Motor neuron (in vitro differentiated cells): ENCODE data around the gene TCAP. TPM values are rescaled to one million over a fixed set of nuclear protein-coding genes. Genes with fewer than 3 reads are reported as not detected.

ENCODE experiments used
- ATAC-seq, 8 experiments: fragments of 200-7000 bp; cut with Tn5 transposase; replicated peaks in 6 of 8; 2 replicates each; pipeline ENCODE4 v1.8.0; 2021; ENCODE audit warnings: mild to moderate bottlenecking in 8 of 8, moderate library complexity in 8 of 8
- H3K27ac ChIP-seq, 2 donors: fragments of 250-450 bp; sonication (Bioruptor Pico); 2 replicates each; pipeline ENCODE4 v1.9.0; 2021; ENCODE audit warnings: antibody characterized with exemption in 2 of 2, mild to moderate bottlenecking in 2 of 2, moderate library complexity in 1 of 2
- H3K4me1 ChIP-seq, 2 donors: fragments of 250-450 bp; sonication (Bioruptor Pico); replicated peaks in 1 of 2; 2 replicates each; pipeline ENCODE4 v1.6.1; 2021; ENCODE audit warnings: antibody characterized with exemption in 2 of 2, mild to moderate bottlenecking in 2 of 2, moderate library complexity in 1 of 2
- H3K4me3 ChIP-seq, 5 donors: fragments of 250-450 bp; sonication (Bioruptor Pico); 2 replicates each; pipeline ENCODE4 v1.9.0; 2021; ENCODE audit warnings: antibody characterized with exemption in 5 of 5, mild to moderate bottlenecking in 5 of 5, moderate library complexity in 4 of 5
- whole genome bisulfite sequencing, 10 experiments: fragments of 450-650 bp; shearing (Covaris generic); methylation state at CpG; one replicate each; pipeline ENCODE4 v1.0.0; 2022; 5-methylcytosine and 5-hydroxymethylcytosine counted together
- in situ Hi-C, 9 experiments: fragments of 400-800 bp; cut with MboI; loops; one replicate each; pipeline ENCODE4 v1.15.0; 2021; ENCODE audit warnings: low sequenced_read_pairs in 9 of 9, low pct_unique_long_range_greater_than_20kb in 2 of 9; ENCODE audit not compliant: unreplicated experiment in 9 of 9
- total RNA-seq, 8 experiments: library from RNA; unstranded; fragments of 300-600 nt; gene quantifications; 2 replicates each; pipeline versions ENCODE4 v1.2.3 to v1.2.4, GENCODE V29; 2022

The TCAP gene
- total RNA-seq, 8 experiments from 2014 or later = 0.27 to 2.8 (median 1.2) TPM

DNA sequence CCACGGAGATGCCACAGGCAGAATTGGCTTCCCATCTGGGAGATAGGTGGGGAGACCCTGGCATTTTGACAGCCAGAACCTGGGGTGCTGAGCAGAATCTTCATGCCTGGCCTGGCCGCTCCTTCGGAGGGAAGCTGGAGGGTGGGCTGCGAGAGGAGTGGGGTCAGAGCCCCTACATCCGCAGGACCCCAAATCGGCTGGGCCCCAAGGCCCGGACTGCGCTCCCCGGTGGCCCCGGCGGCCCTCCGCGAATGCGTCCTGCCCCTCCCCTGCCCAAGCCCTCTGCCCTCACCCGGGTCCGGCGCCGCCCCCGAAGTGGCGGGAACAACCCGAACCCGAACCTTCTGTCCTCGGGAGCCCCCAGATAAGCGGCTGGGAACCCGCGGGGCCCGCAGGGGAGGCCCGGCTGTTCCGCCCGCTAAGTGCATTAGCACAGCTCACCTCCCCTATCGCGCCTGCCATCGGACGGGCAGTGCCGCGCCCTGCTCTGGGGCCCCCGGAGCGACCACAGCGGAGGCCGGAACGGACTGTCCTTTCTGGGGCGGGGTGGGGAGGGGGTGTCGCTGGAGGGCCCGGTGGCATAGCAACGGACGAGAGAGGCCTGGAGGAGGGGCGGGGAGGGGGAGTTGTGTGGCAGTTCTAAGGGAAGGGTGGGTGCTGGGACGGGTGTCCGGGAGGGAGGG, 2.3 kb downstream of the TCAP start:
- Histone ChIP-seq H3K4me3 (peak overlapping the region in 1 of 5 donors; percentile 36), H3K4me1 (peaks cover 20 to 58% of the 10 kb centered on the region in 2 donors), H3K27ac (peak overlapping the region in 1 of 2 donors; percentile 1)
- ATAC-seq = peak; percentile 2 to 61 (median 49)
- 6 to 90% methylated on average over 2 to 3 of the region's 49 CpGs; no CpG with 5 or more reads in 8 of the 10 experiments for WGBS, 10 experiments
- in situ Hi-C loops = no loop called here

- in situ Hi-C loops = no loop called here
- H3K4me1 ChIP-seq = peaks cover 17 to 55% of the 10 kb centered on the region in 2 donors
- H3K4me3 ChIP-seq = peak within 1 kb of the TSS; percentile 17 to 36 (median 21)
- ATAC-seq = peak; percentile 40 to 74 (median 52)
- WGBS, 10 experiments = 0 to 9% (median 4%) methylated on average over 1 to 18 of the region's 85 CpGs; no CpG with 5 or more reads in 3 of the 10 experiments
- H3K27ac ChIP-seq = peak within 1 kb of the TSS in 1 of 2 donors; percentile 1
These were observed 3.1 kb downstream of the TCAP start, which contains the start of gene PNMT for GRCh38 chr17:39667945-39668924. Gene PNMT, plus strand, starts transcription at chr17:39668453. Its CDS starts 23 bp downstream, at chr17:39668476.

- Histone ChIP-seq H3K27ac (no peak overlapping the region), H3K4me3 (no peak overlapping the region), H3K4me1 (peaks cover 14 to 43% of the 10 kb centered on the region in 2 donors)
- no peak for ATAC-seq
- in situ Hi-C loops = no loop called here
- 80 to 97% (median 85%) methylated on average over 1 to 7 of the region's 23 CpGs; no CpG with 5 or more reads in 4 of the 10 experiments for WGBS, 10 experiments
These were observed 5.0 kb downstream of the TCAP start for GRCh38 chr17:39669897-39670735.

GRCh38 chr17:39670746-39671145, 5.6 kb downstream of the TCAP start:
- in situ Hi-C loops = no loop called here
- no peak overlapping the region for H3K4me3 ChIP-seq
- no peak for ATAC-seq
- no peak overlapping the region for H3K27ac ChIP-seq
- peaks cover 14 to 39% of the 10 kb centered on the region in 2 donors for H3K4me1 ChIP-seq
- WGBS, 10 experiments = 20 to 82% (median 55%) methylated on average over 1 to 3 of the region's 4 CpGs; no CpG with 5 or more reads in 4 of the 10 experiments

DNA sequence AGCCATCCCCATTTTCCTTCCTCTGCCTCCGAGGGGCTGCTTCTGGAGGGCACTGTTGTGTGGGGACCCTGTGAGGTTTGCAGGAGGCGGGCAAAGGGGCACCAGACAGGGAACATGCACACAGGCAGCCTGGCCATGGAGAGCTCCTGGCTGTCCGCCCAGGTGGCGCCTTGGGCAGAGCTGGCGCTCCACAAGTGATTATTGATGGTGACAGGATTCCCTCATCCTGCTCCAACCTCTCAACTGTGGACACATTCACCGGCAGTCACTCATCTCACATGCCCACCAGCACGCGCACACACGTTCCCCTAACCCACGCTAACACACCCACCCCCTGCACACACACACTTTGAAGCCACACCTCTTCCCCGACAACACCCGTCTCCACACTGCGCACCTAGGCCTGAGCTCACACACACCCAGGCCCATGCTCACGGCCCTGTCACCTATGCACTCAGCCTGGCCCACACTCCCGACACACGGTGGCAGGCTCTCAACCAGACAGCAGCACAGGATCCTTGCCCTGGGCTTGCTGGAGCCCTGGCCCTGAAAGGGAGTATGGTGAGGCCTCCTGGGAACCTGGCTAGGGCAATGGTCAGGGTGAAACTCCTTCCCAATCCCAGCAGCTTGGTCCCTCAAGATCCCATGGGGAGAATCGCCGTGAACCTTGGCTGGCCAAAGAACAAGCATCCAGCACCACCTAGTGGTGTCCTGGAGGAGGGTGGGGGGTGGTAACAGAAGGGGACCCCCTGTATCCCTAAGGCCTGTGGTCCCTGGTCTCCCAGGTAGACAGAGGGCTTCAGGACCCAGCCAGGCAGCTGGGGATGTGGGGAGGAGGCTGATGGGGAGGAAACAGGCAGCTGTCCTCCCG, 6.7 kb downstream of the TCAP start:
- peaks cover 13 to 32% of the 10 kb centered on the region in 2 donors for H3K4me1 ChIP-seq
- peak; percentile 5 to 44 (median 29) for ATAC-seq
- H3K4me3 ChIP-seq = no peak overlapping the region
- in situ Hi-C loops = no loop called here
- WGBS, 10 experiments = 40 to 80% (median 73%) methylated on average over 1 to 4 of the region's 19 CpGs; no CpG with 5 or more reads in 7 of the 10 experiments
- no peak overlapping the region for H3K27ac ChIP-seq

- no peak for ATAC-seq
- H3K4me1 ChIP-seq = peaks cover 6 to 24% of the 10 kb centered on the region in 2 donors
- WGBS, 10 experiments = 40 to 88% (median 64%) methylated on average over 1 to 6 of the region's 15 CpGs; no CpG with 5 or more reads in 6 of the 10 experiments
- in situ Hi-C loops = no loop called here
- H3K27ac ChIP-seq = no peak overlapping the region
- H3K4me3 ChIP-seq = no peak overlapping the region
These were observed 7.6 kb downstream of the TCAP start for GRCh38 chr17:39672522-39673334.

- ATAC-seq = no peak
- Histone ChIP-seq H3K4me1 (peaks cover 5 to 18% of the 10 kb centered on the region in 2 donors), H3K27ac (no peak overlapping the region), H3K4me3 (no peak overlapping the region)
- in situ Hi-C loops = no loop called here
- WGBS, 10 experiments = 0 to 90% (median 67%) methylated on average over 1 to 2 of the region's 13 CpGs; no CpG with 5 or more reads in 7 of the 10 experiments
These were observed 8.4 kb downstream of the TCAP start for GRCh38 chr17:39673335-39674081.

GRCh38 chr17:39674179-39674578, 9.0 kb downstream of the TCAP start:
- in situ Hi-C loops = no loop called here
- Histone ChIP-seq H3K4me3 (no peak overlapping the region), H3K4me1 (peaks cover 4 to 15% of the 10 kb centered on the region in 2 donors), H3K27ac (no peak overlapping the region)
- 40 to 100% (median 50%) methylated on average over 1 to 2 of the region's 5 CpGs; no CpG with 5 or more reads in 6 of the 10 experiments for WGBS, 10 experiments
- no peak for ATAC-seq

- Histone ChIP-seq H3K4me1 (peaks cover 1 to 9% of the 10 kb centered on the region in 2 donors), H3K4me3 (no peak overlapping the region), H3K27ac (no peak overlapping the region)
- peak in 7 of 8 experiments; percentile 3 to 76 (median 12) for ATAC-seq
- 56% methylated on average over 3 of the region's 11 CpGs; no CpG with 5 or more reads in 9 of the 10 experiments for WGBS, 10 experiments
- in situ Hi-C loops = no loop called here
These were observed 9.7 kb downstream of the TCAP start for GRCh38 chr17:39674702-39675389.
